Small intestine (tissue), 7 donors: ENCODE data around the gene PHKG1. TPM values are rescaled to one million over a fixed set of nuclear protein-coding genes. Genes with fewer than 3 reads are reported as not detected.
"Not testable (repeated sequence)": the region's sequence is repeated elsewhere in the genome, so short reads cannot be mapped to it uniquely, and the experiment has no call there.

Experiments used
- DNase-seq, 2 donors: peaks; one replicate each; pipeline versions ENCODE4 v3.0.0 to v3.0.0-alpha.2; 2013
- FAIRE-seq: peaks from 2 replicates; lab custom pipeline; 2012; peaks lifted over from hg19 to GRCh38; lab: Jason Lieb, UNC
- H3K27ac ChIP-seq, 3 donors: one replicate each; pipeline ENCODE4 v1.5.1; 2013; ENCODE audit warnings: low read length in 2 of 3, mild to moderate bottlenecking in 2 of 3, control low read depth in 1 of 3, inconsistent platforms in 1 of 3, low read depth in 1 of 3, moderate library complexity in 1 of 3
- H3K27me3 ChIP-seq, 3 donors: one replicate each; pipeline ENCODE4 v1.6.1; 2013; ENCODE audit warnings: low read length in 3 of 3, inconsistent platforms in 1 of 3; ENCODE audit not compliant: control insufficient read depth in 3 of 3, insufficient read depth in 3 of 3
- H3K36me3 ChIP-seq, 3 donors: one replicate each; pipeline ENCODE4 v1.6.1; 2013; ENCODE audit warnings: low read length in 3 of 3, inconsistent platforms in 1 of 3, low read depth in 1 of 3, mild to moderate bottlenecking in 1 of 3, moderate library complexity in 1 of 3; ENCODE audit not compliant: control insufficient read depth in 3 of 3, insufficient read depth in 2 of 3
- H3K4me1 ChIP-seq, 3 donors: one replicate each; pipeline ENCODE4 v1.6.1; 2013; ENCODE audit warnings: low read length in 2 of 3, inconsistent platforms in 1 of 3, low read depth in 1 of 3, mild to moderate bottlenecking in 1 of 3, moderate library complexity in 1 of 3; ENCODE audit not compliant: control insufficient read depth in 3 of 3, insufficient read depth in 2 of 3
- H3K4me3 ChIP-seq, 3 donors: one replicate each; pipeline ENCODE4 v1.5.1; 2013; ENCODE audit warnings: low read length in 3 of 3, control low read depth in 1 of 3, inconsistent platforms in 1 of 3, low read depth in 1 of 3, mild to moderate bottlenecking in 1 of 3, moderate library complexity in 1 of 3
- H3K9me3 ChIP-seq, 2 donors: one replicate each; pipeline ENCODE4 v1.6.1; 2013; ENCODE audit warnings: low read depth in 1 of 2, low read length in 1 of 2; ENCODE audit not compliant: control insufficient read depth in 2 of 2, insufficient read depth in 1 of 2
- WGBS, 3 donors: extraction: QIAGEN DNeasy Blood & Tissue Kit; methylation state at CpG; one replicate each; pipeline ENCODE4 v1.1.7; 2013; 5-methylcytosine and 5-hydroxymethylcytosine counted together
- polyA plus RNA-seq, 4 donors: library from polyadenylated mRNA; stranded (reverse) in 3 of 4; unstranded in 1 of 4; fragments of 200-250 nt in 3 of 4; fragments of 120-200 nt in 1 of 4; gene quantifications; one replicate each; pipeline versions ENCODE4 v1.2.1 to v1.2.3, GENCODE V29; 2013
- donor health status: healthy with polysubstance abuse.
- donor health status: control.
- donor health status: control.
- donor health status: Bipolar disorder and iron deficiency.
- donor health status: healthy.

Gene PHKG1
- polyA plus RNA-seq, 4 donors, result 0.49 to 2.3 (median 1.2) TPM

- no peak overlapping the region for H3K4me3 ChIP-seq
- no peaks in the 10 kb centered on the region for H3K27me3 ChIP-seq
- H3K36me3 ChIP-seq, result peaks cover 0 to 74% (median 3%) of the 10 kb centered on the region in 3 donors
- DNase-seq (no peak), FAIRE-seq (no peak)
- H3K27ac ChIP-seq, result no peak overlapping the region
- no peaks in the 10 kb centered on the region for H3K9me3 ChIP-seq
- peaks cover 0 to 3% (median 0%) of the 10 kb centered on the region in 3 donors for H3K4me1 ChIP-seq
- 96 to 98% (median 96%) methylated on average over 13 to 16 of the region's 16 CpGs for WGBS, 3 donors
Observed at GRCh38 chr7:56078196-56078595, 14.6 kb downstream of the PHKG1 start.

DNA sequence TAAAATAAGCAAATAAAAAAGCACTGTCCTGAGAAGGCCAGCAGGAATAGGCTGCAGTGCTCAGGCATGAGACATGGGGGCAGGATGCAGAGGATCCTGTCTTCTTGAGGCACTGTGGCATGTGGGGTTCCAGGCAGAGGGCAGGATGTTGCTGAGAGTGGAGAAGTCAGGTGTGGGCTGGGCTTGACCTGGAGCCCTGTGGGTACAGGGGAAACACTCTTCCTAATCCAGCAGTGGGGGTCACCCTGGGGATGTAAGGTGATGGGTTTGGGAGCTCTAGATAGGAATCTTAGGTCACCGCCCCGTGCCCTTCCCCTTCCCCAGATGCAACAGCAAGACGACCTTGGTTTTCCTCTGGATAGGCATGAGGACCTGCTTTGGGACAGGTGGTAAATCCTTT, 15.1 kb downstream of the PHKG1 start:
- peaks cover 0 to 77% (median 3%) of the 10 kb centered on the region in 3 donors for H3K36me3 ChIP-seq
- no peak overlapping the region for H3K27ac ChIP-seq
- WGBS, 3 donors, result 90 to 100% (median 94%) methylated on average over 3 of the region's 3 CpGs
- no peaks in the 10 kb centered on the region for H3K9me3 ChIP-seq
- H3K4me3 ChIP-seq, result no peak overlapping the region
- H3K27me3 ChIP-seq, result no peaks in the 10 kb centered on the region
- no peak for DNase-seq
- no peak for FAIRE-seq
- peaks cover 0 to 3% (median 0%) of the 10 kb centered on the region in 3 donors for H3K4me1 ChIP-seq

DNA sequence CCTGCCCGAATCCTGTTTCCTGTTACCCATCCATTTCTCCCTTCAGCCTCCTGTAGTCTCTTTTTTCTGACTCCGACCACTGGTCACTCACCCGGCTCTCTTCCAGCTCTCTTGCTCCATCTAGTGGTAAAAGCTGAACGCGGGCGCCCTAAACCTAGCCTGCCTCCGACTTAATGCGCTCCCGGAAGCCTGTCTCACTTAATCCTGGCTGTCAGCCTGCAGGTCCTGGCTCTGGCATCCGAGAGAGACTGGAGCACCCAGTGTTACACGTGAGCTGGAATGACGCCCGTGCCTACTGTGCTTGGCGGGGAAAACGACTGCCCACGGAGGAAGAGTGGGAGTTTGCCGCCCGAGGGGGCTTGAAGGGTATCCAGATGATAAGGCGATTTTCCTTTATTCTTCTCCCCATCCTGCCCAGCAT, 18.4 kb downstream of the PHKG1 start:
- 19 to 24% (median 21%) methylated on average over 19 of the region's 19 CpGs for WGBS, 3 donors
- Histone ChIP-seq H3K27me3 (no peaks in the 10 kb centered on the region), H3K36me3 (peaks cover 0 to 69% (median 2%) of the 10 kb centered on the region in 3 donors), H3K4me3 (no peak overlapping the region), H3K27ac (no peak overlapping the region), H3K9me3 (no peaks in the 10 kb centered on the region), H3K4me1 (peaks cover 0 to 3% (median 0%) of the 10 kb centered on the region in 3 donors)
- peak; percentile 90 to 92 for DNase-seq
- no peak for FAIRE-seq

DNA sequence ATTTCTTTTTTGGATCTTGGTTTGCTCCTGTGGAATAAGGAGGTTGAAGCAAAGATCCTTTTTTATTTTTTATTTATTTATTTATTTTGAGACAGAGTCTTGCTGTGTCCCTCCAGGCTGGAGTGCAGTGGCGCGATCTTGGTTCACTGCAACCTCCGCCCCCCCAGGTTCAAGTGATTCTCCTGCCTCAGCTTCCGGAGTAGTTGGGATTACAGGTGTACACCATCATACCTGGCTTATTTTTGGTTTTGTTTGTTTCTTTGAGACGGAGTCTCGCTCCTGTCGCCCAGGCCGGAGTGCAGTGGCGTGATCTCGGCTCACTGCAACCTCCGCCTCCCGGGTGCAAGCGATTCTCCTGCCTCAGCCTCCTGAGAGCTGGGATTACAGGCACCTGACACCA, 26.4 kb downstream of the PHKG1 start:
- not testable (repeated sequence) for H3K9me3 ChIP-seq, H3K27me3 ChIP-seq
- H3K36me3 ChIP-seq, result peaks cover 0 to 34% (median 5%) of the 10 kb centered on the region in 3 donors

DNA sequence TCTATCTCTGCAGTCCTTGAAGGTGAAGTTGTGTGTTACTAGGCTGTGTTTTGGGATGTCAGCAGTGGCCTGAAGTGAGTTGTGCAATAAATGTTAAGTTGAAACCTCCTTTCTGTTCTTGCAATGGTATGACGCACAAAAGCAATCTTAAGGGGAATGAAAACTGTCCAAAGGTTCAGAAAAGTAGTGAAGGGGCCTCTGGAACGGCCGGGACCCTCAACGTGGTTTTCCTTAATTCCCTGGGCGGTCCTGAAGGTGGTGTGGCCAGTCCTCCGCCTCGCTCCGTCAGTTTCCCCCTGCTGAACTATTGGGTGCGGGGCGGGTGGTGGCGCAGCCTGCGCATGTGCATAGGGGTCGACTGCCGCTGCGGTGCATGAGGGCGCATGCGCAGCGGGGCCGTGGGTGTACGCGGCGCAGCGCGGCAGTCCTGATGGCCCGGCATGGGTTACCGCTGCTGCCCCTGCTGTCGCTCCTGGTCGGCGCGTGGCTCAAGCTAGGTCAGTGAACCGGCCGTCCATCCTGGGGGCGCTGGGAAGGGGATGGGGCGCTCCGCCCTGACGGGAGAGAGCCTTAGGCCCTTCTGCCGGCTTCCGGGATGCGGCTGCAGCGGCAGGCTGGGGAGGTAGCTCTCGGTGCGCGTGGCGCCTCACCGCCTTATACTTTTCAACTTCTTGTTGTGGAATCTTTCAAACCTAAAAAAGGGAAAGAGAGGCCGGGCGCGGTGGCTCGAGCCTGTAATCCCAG, 28.7 kb downstream of the PHKG1 start, which contains the start of gene SUMF2:
Gene SUMF2 (plus strand): TSS at position 405 of the 744 bp plus-strand sequence. CDS start 26 bp downstream, at position 431.
- Histone ChIP-seq H3K4me1 (peaks cover 2 to 29% (median 4%) of the 10 kb centered on the region in 3 donors), H3K27me3 (no peaks in the 10 kb centered on the region), H3K27ac (peak within 1 kb of the TSS; percentile 91 to 95 (median 94)), H3K36me3 (peaks cover 2 to 27% (median 9%) of the 10 kb centered on the region in 3 donors), H3K9me3 (no peaks in the 10 kb centered on the region), H3K4me3 (peak within 1 kb of the TSS; percentile 69 to 82 (median 71))
- FAIRE-seq (no peak), DNase-seq (peak; percentile 91 to 96)
- 0 to 1% (median 0%) methylated on average over 34 to 49 of the region's 49 CpGs for WGBS, 3 donors

More for the DNA sequence above, 26.4 kb downstream of the PHKG1 start:
- not testable (repeated sequence) for FAIRE-seq, DNase-seq, H3K4me3 ChIP-seq, H3K27ac ChIP-seq
- H3K4me1 ChIP-seq, result peaks cover 2 to 11% (median 4%) of the 10 kb centered on the region in 3 donors
- 92 to 99% (median 95%) methylated on average over 13 of the region's 13 CpGs for WGBS, 3 donors

DNA sequence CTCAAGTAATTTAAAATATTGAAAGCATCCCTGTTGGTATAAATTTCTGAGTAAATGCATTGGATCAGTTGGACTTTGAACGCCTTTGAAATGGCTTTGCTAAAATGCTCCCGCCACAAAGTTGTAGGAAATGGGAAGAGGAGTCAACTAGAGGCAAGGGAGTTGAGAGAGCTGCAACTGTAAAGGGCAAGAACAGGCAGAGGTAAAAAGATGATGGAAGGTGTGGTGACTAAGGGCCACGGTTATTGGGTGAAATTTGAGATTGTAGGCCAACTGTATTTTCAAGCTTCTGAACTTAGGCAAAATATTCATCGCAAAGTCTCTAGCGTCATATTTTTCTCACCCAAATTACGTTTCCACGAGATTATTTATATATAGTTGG, 29.3 kb downstream of the PHKG1 start:
- Histone ChIP-seq H3K4me1 (peaks cover 2 to 29% (median 4%) of the 10 kb centered on the region in 3 donors), H3K27ac (peak overlapping the region; percentile 91 to 95 (median 94)), H3K27me3 (no peaks in the 10 kb centered on the region), H3K9me3 (no peaks in the 10 kb centered on the region), H3K4me3 (peak overlapping the region in 2 of 3 donors; percentile 71 to 82), H3K36me3 (peaks cover 2 to 24% (median 9%) of the 10 kb centered on the region in 3 donors)
- no peak for DNase-seq
- WGBS, 3 donors, result 60 to 68% (median 67%) methylated on average over 7 of the region's 7 CpGs
- FAIRE-seq, result no peak

- Histone ChIP-seq H3K4me1 (peaks cover 2 to 29% (median 4%) of the 10 kb centered on the region in 3 donors), H3K36me3 (peaks cover 6 to 24% (median 13%) of the 10 kb centered on the region in 3 donors), H3K27ac (peak overlapping the region in 2 of 3 donors; percentile 34 to 95), H3K27me3 (no peaks in the 10 kb centered on the region), H3K9me3 (no peaks in the 10 kb centered on the region), H3K4me3 (no peak overlapping the region)
- WGBS, 3 donors, result 62 to 73% (median 67%) methylated on average over 2 of the region's 2 CpGs
- FAIRE-seq (no peak), DNase-seq (no peak)
Observed at GRCh38 chr7:56062382-56062781, 30.4 kb downstream of the PHKG1 start.

GRCh38 chr7:56053993-56054392, 38.8 kb downstream of the PHKG1 start:
- no peak overlapping the region for H3K4me3 ChIP-seq
- 58 to 76% (median 59%) methylated on average over 2 of the region's 2 CpGs for WGBS, 3 donors
- FAIRE-seq, result no peak
- no peak overlapping the region for H3K27ac ChIP-seq
- H3K9me3 ChIP-seq, result no peaks in the 10 kb centered on the region
- DNase-seq, result no peak
- peaks cover 8 to 30% (median 10%) of the 10 kb centered on the region in 3 donors for H3K36me3 ChIP-seq
- peaks cover 0 to 21% (median 3%) of the 10 kb centered on the region in 3 donors for H3K4me1 ChIP-seq
- H3K27me3 ChIP-seq, result no peaks in the 10 kb centered on the region
